CD14-positive monocyte (primary cell): ENCODE results near the gene CDK11B. TPM values are rescaled to one million over a fixed set of nuclear protein-coding genes. Genes with fewer than 3 reads are reported as not detected.
"Not testable (repeated sequence)": the region's sequence is repeated elsewhere in the genome, so short reads cannot be mapped to it uniquely, and the experiment has no call there.

Experiments
- DNase-seq, 3 donors: peaks; one replicate each; pipeline ENCODE4 v3.0.0-alpha.2; 2011 to 2022
- H2AFZ ChIP-seq: 2 replicates; pipeline ENCODE4 v1.6.0; 2012; ENCODE audit warnings: mild to moderate bottlenecking, low read depth, low read length, inconsistent platforms; ENCODE audit not compliant: insufficient read depth, poor library complexity, severe bottlenecking
- H3K27ac ChIP-seq, 2 donors: 1 replicate in 1 of 2; 2 replicates in 1 of 2; pipeline ENCODE4 v1.5.1; 2012 to 2013; ENCODE audit warnings: low read length in 2 of 2, control low read depth in 1 of 2, inconsistent platforms in 1 of 2, low read depth in 1 of 2, mild to moderate bottlenecking in 1 of 2
- H3K27me3 ChIP-seq, 2 donors: one replicate each; pipeline versions ENCODE4 v1.6.0 to v1.6.1; 2011 to 2013; ENCODE audit warnings: low read length in 2 of 2; ENCODE audit not compliant: control insufficient read depth in 2 of 2, insufficient read depth in 2 of 2
- H3K36me3 ChIP-seq, 2 donors: replicated peaks in 1 of 2; 1 replicate in 1 of 2; 2 replicates in 1 of 2; pipeline versions ENCODE4 v1.5.1 to v1.6.1; 2012 to 2013; ENCODE audit warnings: low read length in 2 of 2, control low read depth in 1 of 2, inconsistent platforms in 1 of 2, mild to moderate bottlenecking in 1 of 2; ENCODE audit not compliant: insufficient read depth in 2 of 2, control insufficient read depth in 1 of 2
- H3K4me1 ChIP-seq, 2 donors: 1 replicate in 1 of 2; 2 replicates in 1 of 2; pipeline versions ENCODE4 v1.5.1 to v1.6.1; 2012 to 2013; ENCODE audit warnings: low read length in 2 of 2, control low read depth in 1 of 2, inconsistent platforms in 1 of 2, mild to moderate bottlenecking in 1 of 2, moderate library complexity in 1 of 2; ENCODE audit not compliant: insufficient read depth in 2 of 2, control insufficient read depth in 1 of 2
- H3K4me2 ChIP-seq: replicated peaks from 2 replicates; pipeline ENCODE3; 2012; ENCODE audit warnings: low read length, moderate library complexity, mild to moderate bottlenecking; ENCODE audit not compliant: poor library complexity, severe bottlenecking; ENCODE audit errors: extremely low read depth
- H3K4me3 ChIP-seq, 3 experiments: fragments of 200-600 bp in 1 of 3; sonication (generic) in 1 of 3; replicated peaks in 1 of 3; 1 replicate in 2 of 3; 2 replicates in 1 of 3; pipeline ENCODE4 v1.5.1; 2011 to 2013; ENCODE audit warnings: low read length in 3 of 3, mild to moderate bottlenecking in 3 of 3, control low read depth in 2 of 3, low read depth in 2 of 3, inconsistent platforms in 1 of 3, moderate library complexity in 1 of 3
- H3K79me2 ChIP-seq: 2 replicates; pipeline ENCODE4 v1.6.0; 2012; ENCODE audit warnings: mild to moderate bottlenecking, control low read depth, inconsistent platforms, low read length, moderate library complexity; ENCODE audit not compliant: insufficient read depth
- H3K9ac ChIP-seq: 2 replicates; pipeline ENCODE4 v1.6.0; 2017; ENCODE audit warnings: low read length, mild to moderate bottlenecking; ENCODE audit not compliant: insufficient read depth, poor library complexity, severe bottlenecking
- H3K9me3 ChIP-seq, 2 donors: replicated peaks in 1 of 2; 1 replicate in 1 of 2; 2 replicates in 1 of 2; pipeline versions ENCODE4 v1.5.1 to v1.6.1; 2012 to 2013; ENCODE audit warnings: low read length in 2 of 2, control low read depth in 1 of 2; ENCODE audit not compliant: control insufficient read depth in 1 of 2, insufficient read depth in 1 of 2
- H4K20me1 ChIP-seq: 2 replicates; pipeline ENCODE4 v1.6.0; 2012; ENCODE audit warnings: mild to moderate bottlenecking, low read length, control low read depth, moderate library complexity; ENCODE audit not compliant: insufficient read depth
- H3K27ac Mint-ChIP-seq, 7 donors: one replicate each; pipeline ENCODE4 v1.8.0; 2020; ENCODE audit warnings: mild to moderate bottlenecking in 7 of 7, mixed read lengths in 7 of 7, moderate library complexity in 6 of 7, inconsistent platforms in 2 of 7
- H3K27me3 Mint-ChIP-seq, 3 donors: one replicate each; pipeline ENCODE4 v1.8.0; 2021 to 2022; ENCODE audit warnings: low read depth in 3 of 3, mild to moderate bottlenecking in 3 of 3, mixed read lengths in 3 of 3, moderate library complexity in 3 of 3, inconsistent platforms in 1 of 3
- H3K36me3 Mint-ChIP-seq, 2 donors: one replicate each; pipeline ENCODE4 v1.8.0; 2020; ENCODE audit warnings: mixed read lengths in 2 of 2, inconsistent platforms in 1 of 2, mild to moderate bottlenecking in 1 of 2
- H3K4me1 Mint-ChIP-seq: one replicate; pipeline ENCODE4 v1.8.0; 2020; ENCODE audit warnings: mild to moderate bottlenecking, mixed read lengths
- H3K4me3 Mint-ChIP-seq, 2 donors: one replicate each; pipeline ENCODE4 v1.8.0; 2020; ENCODE audit warnings: mild to moderate bottlenecking in 2 of 2, mixed read lengths in 2 of 2, moderate library complexity in 1 of 2
- H3K9me3 Mint-ChIP-seq, 7 donors: one replicate each; pipeline ENCODE4 v1.8.0; 2020 to 2022; ENCODE audit warnings: mixed read lengths in 7 of 7, mild to moderate bottlenecking in 6 of 7, moderate library complexity in 6 of 7, inconsistent platforms in 2 of 7
- WGBS: methylation state at CpG from one replicate; pipeline ENCODE4 v1.1.5; 2013; ENCODE audit warnings: missing lambda C conversion rate; ENCODE audit not compliant: insufficient coverage; 5-methylcytosine and 5-hydroxymethylcytosine counted together
- intact Hi-C, 2 donors: fragments of 100-400 bp; cut with micrococcal nuclease; formaldehyde crosslinking; loops; one replicate each; pipeline versions ENCODE4 v1.15.0 to v1.15.1; 2023
- polyA plus RNA-seq, 3 donors: library from polyadenylated mRNA; depleted of rRNA in 1 of 3; unstranded in 2 of 3; stranded (reverse) in 1 of 3; fragments of 300-500 nt in 2 of 3; fragments of >200 nt in 1 of 3; fragmentation: Illumina TruSeq in 2 of 3; gene quantifications; 1 replicate in 2 of 3; 2 replicates in 1 of 3; pipeline ENCODE4 v1.2.3, GENCODE V29; 2012 to 2021
- TF ChIP-seq, protein P1 (sequence below): fragments of 200-600 bp; IDR thresholded peaks from one replicate; pipeline ENCODE4 v1.8.0; 2022; ENCODE audit warnings: antibody characterized with exemption, mild to moderate bottlenecking

CDK11B gene
- polyA plus RNA-seq, 3 donors, result 2.5 to 12.7 (median 6.6) TPM

DNA sequence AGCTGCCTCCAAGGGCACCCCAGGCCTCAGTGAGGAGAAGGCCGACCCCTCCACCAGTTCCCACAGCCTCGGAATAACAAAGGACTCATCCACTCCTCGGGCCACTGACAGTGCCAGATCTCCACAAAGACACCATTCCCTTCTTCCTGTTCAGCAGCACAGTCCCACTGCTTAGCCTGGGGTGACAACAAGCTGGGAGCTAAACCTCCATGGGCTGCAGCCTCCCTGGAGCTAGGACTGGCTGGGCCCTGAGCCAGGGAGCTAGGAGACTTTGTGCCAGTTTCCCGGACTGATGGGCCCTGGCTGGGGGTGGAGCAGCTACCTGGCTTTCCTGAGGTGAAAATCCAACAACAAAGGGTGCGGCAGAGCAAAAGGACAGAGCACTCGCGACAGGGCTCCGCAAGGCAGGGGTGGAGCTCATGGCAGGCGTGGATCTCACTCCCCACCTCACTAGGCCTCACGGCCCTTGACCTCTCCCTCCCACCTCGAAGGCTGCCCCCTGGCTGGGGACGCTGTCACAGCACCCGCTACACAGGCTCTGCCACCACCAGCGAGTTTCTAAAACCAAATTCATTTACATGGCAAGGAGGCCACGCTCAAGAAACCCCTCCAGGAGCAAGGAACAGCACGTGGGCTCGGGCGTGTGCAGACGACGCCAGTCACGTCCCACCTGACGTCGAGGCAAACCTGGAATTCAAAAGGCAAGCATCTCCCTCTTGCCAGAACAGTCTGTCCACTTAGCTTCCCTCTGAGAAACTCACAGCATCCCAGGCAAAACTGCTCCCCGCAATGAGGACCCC lies 20.0 kb upstream of the CDK11B start:
- no peak overlapping the region for H3K27ac ChIP-seq
- TF ChIP-seq, protein P1, sequence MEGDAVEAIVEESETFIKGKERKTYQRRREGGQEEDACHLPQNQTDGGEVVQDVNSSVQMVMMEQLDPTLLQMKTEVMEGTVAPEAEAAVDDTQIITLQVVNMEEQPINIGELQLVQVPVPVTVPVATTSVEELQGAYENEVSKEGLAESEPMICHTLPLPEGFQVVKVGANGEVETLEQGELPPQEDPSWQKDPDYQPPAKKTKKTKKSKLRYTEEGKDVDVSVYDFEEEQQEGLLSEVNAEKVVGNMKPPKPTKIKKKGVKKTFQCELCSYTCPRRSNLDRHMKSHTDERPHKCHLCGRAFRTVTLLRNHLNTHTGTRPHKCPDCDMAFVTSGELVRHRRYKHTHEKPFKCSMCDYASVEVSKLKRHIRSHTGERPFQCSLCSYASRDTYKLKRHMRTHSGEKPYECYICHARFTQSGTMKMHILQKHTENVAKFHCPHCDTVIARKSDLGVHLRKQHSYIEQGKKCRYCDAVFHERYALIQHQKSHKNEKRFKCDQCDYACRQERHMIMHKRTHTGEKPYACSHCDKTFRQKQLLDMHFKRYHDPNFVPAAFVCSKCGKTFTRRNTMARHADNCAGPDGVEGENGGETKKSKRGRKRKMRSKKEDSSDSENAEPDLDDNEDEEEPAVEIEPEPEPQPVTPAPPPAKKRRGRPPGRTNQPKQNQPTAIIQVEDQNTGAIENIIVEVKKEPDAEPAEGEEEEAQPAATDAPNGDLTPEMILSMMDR, result no peak
- no peaks in the 10 kb centered on the region for H3K9me3 ChIP-seq
- peaks cover 58% of the 10 kb centered on the region for H3K79me2 ChIP-seq
- WGBS, result 92% methylated on average over 23 of the region's 24 CpGs
- Mint-ChIP-seq H3K4me1 (peaks cover 6% of the 10 kb centered on the region), H3K27me3 (peaks cover 0 to 4% (median 0%) of the 10 kb centered on the region in 3 donors), H3K4me3 (no peak overlapping the region), H3K9me3 (no peaks in the 10 kb centered on the region), H3K36me3 (peaks cover 19 to 45% of the 10 kb centered on the region in 2 donors), H3K27ac (peak overlapping the region in 3 of 7 donors; percentile 36 to 70 (median 51))
- H3K4me1 ChIP-seq, result no peaks in the 10 kb centered on the region
- H4K20me1 ChIP-seq, result peaks cover 58% of the 10 kb centered on the region
- H3K9ac ChIP-seq, result no peak overlapping the region
- DNase-seq, result no peak
- no peak overlapping the region for H3K4me3 ChIP-seq
- H2AFZ ChIP-seq, result no peak overlapping the region
- H3K27me3 ChIP-seq, result no peaks in the 10 kb centered on the region
- no peak overlapping the region for H3K4me2 ChIP-seq
- peaks cover 9 to 18% of the 10 kb centered on the region in 2 donors for H3K36me3 ChIP-seq
- intact Hi-C loops, result no loop called here

DNA sequence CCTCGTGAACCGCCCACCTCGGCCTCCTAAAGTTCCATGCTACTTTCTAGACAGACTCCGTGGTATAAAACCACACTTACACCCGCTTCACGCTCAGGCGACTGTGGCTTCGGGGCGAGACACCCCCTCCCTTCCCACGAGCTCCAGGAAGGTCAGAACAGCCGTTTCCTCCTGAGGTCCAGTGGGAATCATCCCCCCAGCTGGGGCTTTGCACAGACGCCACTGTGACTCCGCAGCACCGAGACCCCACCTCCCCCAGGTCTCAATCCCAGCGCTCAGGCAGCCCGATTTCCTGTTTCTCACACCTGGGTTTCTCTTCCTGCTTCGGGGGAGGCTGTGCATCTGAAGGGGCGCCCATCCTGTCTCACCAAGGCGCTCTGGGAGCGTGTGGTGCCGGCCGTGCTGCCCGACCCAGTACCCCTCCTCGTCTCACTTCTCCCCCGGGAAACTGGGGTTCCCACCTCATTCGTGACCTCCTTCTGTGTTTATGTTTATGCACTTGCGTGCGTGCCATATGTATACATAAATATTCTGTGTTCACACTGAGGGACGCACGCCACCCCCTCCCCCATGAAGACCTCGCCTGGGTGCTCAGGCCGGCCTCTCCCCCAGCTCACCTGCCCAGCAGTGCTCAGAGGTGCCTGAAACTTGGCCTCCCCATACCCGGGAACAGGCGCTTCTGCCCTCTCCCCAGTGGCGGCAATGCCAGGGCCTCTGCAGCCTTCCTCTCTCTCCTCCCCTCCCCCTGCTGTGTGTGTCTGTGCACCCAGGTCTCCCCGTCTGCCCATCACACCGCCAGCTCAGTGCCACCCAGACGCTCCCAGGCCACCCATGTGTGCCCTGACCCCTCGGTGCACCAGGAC lies 19.1 kb upstream of the CDK11B start:
- intact Hi-C loops, result no loop called here
- 35% methylated on average over 29 of the region's 39 CpGs for WGBS
- peaks cover 49% of the 10 kb centered on the region for H3K79me2 ChIP-seq
- H3K27ac Mint-ChIP-seq, result peak overlapping the region in 4 of 7 donors; percentile 36 to 80 (median 63)
- H3K36me3 Mint-ChIP-seq, result peaks cover 15 to 44% of the 10 kb centered on the region in 2 donors
- H4K20me1 ChIP-seq, result peaks cover 50% of the 10 kb centered on the region
- TF ChIP-seq, protein P1, result no peak
- H3K4me3 ChIP-seq, result no peak overlapping the region
- no peak overlapping the region for H3K4me2 ChIP-seq
- peaks cover 4 to 14% of the 10 kb centered on the region in 2 donors for H3K36me3 ChIP-seq
- H3K4me1 ChIP-seq, result no peaks in the 10 kb centered on the region
- no peak overlapping the region for H2AFZ ChIP-seq
- DNase-seq, result no peak
- peak overlapping the region in 1 of 2 donors; percentile 45 for H3K4me3 Mint-ChIP-seq
- no peak overlapping the region for H3K27ac ChIP-seq
- H3K9ac ChIP-seq, result no peak overlapping the region
- H3K27me3 Mint-ChIP-seq, result peaks cover 0 to 4% (median 0%) of the 10 kb centered on the region in 3 donors
- H3K9me3 ChIP-seq, result no peaks in the 10 kb centered on the region
- no peaks in the 10 kb centered on the region for H3K9me3 Mint-ChIP-seq
- peaks cover 8% of the 10 kb centered on the region for H3K4me1 Mint-ChIP-seq
- no peaks in the 10 kb centered on the region for H3K27me3 ChIP-seq

DNA sequence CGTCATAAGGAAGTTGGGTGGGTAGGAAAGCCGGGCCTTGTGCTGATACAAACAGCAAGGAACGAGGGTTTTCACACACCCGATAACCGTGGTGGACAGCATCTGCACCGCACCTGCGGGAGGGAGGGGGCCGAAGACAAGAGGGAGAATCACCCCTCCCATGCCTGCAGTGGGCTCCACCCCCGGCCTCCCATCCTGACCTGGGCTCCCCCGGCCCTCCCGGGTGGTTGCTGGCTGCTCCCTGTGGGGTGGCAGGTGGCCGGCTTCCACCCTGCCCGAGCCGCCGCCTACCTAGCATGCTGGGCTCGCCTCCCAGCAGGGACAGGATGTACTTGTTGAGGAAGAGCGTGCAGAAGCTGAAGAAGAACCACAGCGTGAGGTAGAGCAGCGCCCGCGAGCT lies 17.3 kb upstream of the CDK11B start:
- H3K4me1 ChIP-seq, H3K4me2 ChIP-seq, H3K4me3 ChIP-seq, H3K4me3 Mint-ChIP-seq, H3K9me3 ChIP-seq, H3K27ac ChIP-seq, H3K4me1 Mint-ChIP-seq, H3K27me3 ChIP-seq, H2AFZ ChIP-seq, intact Hi-C loops, H3K9ac ChIP-seq, H3K9me3 Mint-ChIP-seq, DNase-seq, H3K27ac Mint-ChIP-seq, H3K27me3 Mint-ChIP-seq: not testable (repeated sequence)
- peaks cover 22 to 53% of the 10 kb centered on the region in 2 donors for H3K36me3 Mint-ChIP-seq
- Histone ChIP-seq H3K36me3 (peaks cover 22 to 23% of the 10 kb centered on the region in 2 donors), H3K79me2 (peaks cover 33% of the 10 kb centered on the region), H4K20me1 (peaks cover 34% of the 10 kb centered on the region)
- no CpG with 5 or more reads among the region's 21 CpGs for WGBS
